Thyroid gland (tissue), 4 donors: ENCODE results near the gene CISD2.

Experiments
- POLR2A ChIP-seq, 2 donors: fragments of 450-650 bp; IDR thresholded peaks; one replicate each; pipeline ENCODE4 v1.6.1; 2017; ENCODE audit warnings: antibody characterized with exemption in 2 of 2, mild to moderate bottlenecking in 2 of 2, moderate library complexity in 1 of 2
- TF ChIP-seq, protein P1 (sequence below), 6 experiments: fragments of 200-600 bp in 3 of 6; fragments of 450-650 bp in 3 of 6; sonication (generic) in 3 of 6; IDR thresholded peaks; one replicate each; pipeline ENCODE4 v1.5.1; 2016 to 2019; ENCODE audit warnings: antibody characterized with exemption in 6 of 6, mild to moderate bottlenecking in 2 of 6, inconsistent platforms in 1 of 6, moderate library complexity in 1 of 6

DNA sequence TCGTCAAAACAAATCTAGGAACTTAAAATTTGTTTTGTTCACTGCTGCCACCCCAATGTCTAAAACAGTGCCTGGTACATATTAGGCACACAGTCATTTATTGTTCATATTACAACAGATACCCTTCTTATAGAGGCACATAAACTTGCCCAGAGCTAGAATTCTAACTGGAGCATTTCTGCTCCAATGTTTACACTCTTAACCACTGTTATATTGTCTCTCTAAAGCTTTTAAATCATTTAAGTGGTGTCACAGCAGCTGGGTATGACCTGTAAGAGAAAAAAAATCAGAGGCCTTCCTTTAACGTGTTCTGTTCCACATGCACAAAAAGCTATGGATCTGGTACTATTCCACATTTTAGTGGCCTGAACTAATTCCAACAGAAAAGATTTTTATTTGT is 44.4 kb upstream of the CISD2 start:
- TF ChIP-seq POLR2A (IDR thresholded peaks at IDR 0.05), result no peak
- TF ChIP-seq, protein P1, sequence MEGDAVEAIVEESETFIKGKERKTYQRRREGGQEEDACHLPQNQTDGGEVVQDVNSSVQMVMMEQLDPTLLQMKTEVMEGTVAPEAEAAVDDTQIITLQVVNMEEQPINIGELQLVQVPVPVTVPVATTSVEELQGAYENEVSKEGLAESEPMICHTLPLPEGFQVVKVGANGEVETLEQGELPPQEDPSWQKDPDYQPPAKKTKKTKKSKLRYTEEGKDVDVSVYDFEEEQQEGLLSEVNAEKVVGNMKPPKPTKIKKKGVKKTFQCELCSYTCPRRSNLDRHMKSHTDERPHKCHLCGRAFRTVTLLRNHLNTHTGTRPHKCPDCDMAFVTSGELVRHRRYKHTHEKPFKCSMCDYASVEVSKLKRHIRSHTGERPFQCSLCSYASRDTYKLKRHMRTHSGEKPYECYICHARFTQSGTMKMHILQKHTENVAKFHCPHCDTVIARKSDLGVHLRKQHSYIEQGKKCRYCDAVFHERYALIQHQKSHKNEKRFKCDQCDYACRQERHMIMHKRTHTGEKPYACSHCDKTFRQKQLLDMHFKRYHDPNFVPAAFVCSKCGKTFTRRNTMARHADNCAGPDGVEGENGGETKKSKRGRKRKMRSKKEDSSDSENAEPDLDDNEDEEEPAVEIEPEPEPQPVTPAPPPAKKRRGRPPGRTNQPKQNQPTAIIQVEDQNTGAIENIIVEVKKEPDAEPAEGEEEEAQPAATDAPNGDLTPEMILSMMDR (IDR thresholded peaks at IDR 0.05), result no peak
